ENCODE data around the gene HIPK3.
"Not testable (repeated sequence)": the region's sequence is repeated elsewhere in the genome, so short reads cannot be mapped to it uniquely, and the experiment has no call there.

- TF ChIP-seq, protein P1, sequence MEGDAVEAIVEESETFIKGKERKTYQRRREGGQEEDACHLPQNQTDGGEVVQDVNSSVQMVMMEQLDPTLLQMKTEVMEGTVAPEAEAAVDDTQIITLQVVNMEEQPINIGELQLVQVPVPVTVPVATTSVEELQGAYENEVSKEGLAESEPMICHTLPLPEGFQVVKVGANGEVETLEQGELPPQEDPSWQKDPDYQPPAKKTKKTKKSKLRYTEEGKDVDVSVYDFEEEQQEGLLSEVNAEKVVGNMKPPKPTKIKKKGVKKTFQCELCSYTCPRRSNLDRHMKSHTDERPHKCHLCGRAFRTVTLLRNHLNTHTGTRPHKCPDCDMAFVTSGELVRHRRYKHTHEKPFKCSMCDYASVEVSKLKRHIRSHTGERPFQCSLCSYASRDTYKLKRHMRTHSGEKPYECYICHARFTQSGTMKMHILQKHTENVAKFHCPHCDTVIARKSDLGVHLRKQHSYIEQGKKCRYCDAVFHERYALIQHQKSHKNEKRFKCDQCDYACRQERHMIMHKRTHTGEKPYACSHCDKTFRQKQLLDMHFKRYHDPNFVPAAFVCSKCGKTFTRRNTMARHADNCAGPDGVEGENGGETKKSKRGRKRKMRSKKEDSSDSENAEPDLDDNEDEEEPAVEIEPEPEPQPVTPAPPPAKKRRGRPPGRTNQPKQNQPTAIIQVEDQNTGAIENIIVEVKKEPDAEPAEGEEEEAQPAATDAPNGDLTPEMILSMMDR (conservative IDR thresholded peaks at IDR 0.05; ENCODE audit: low read depth in 2 of 2) = not testable (repeated sequence)
- not testable (repeated sequence) for TF ChIP-seq POLR2AphosphoS5 (IDR thresholded peaks at IDR 0.05; ENCODE audit: low read depth); NANOG (IDR thresholded peaks at IDR 0.05; ENCODE audit: borderline replicate concordance)
- TF ChIP-seq, protein P2, sequence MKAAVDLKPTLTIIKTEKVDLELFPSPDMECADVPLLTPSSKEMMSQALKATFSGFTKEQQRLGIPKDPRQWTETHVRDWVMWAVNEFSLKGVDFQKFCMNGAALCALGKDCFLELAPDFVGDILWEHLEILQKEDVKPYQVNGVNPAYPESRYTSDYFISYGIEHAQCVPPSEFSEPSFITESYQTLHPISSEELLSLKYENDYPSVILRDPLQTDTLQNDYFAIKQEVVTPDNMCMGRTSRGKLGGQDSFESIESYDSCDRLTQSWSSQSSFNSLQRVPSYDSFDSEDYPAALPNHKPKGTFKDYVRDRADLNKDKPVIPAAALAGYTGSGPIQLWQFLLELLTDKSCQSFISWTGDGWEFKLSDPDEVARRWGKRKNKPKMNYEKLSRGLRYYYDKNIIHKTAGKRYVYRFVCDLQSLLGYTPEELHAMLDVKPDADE (IDR thresholded peaks at IDR 0.05) = not testable (repeated sequence)
Observed at GRCh38 chr11:33368475-33368874, 111.3 kb downstream of the HIPK3 start.
